Nephron progenitor cell (in vitro differentiated cells): ENCODE measurements around the gene SLC22A6.

Source experiments
- DNase-seq: peaks from one replicate; pipeline ENCODE4 v3.0.0; 2021
- H3K27ac Mint-ChIP-seq: 2 replicates; pipeline ENCODE4 v1.8.0; 2021; ENCODE audit warnings: mild to moderate bottlenecking, moderate library complexity, mixed read lengths
- H3K27me3 Mint-ChIP-seq: 2 replicates; pipeline ENCODE4 v1.8.0; 2021; ENCODE audit warnings: mild to moderate bottlenecking, low read depth, mixed read lengths; ENCODE audit not compliant: poor library complexity
- H3K36me3 Mint-ChIP-seq: 2 replicates; pipeline ENCODE4 v1.8.0; 2021; ENCODE audit warnings: low read depth, mixed read lengths
- H3K4me1 Mint-ChIP-seq: 2 replicates; pipeline ENCODE4 v1.8.0; 2021; ENCODE audit warnings: mixed read lengths
- H3K4me3 Mint-ChIP-seq: 2 replicates; pipeline ENCODE4 v1.8.0; 2021; ENCODE audit warnings: mild to moderate bottlenecking, moderate library complexity, mixed read lengths
- H3K9me3 Mint-ChIP-seq: 2 replicates; pipeline ENCODE4 v1.8.0; 2021; ENCODE audit warnings: mild to moderate bottlenecking, moderate library complexity, mixed read lengths
- CTCF ChIP-seq: fragments of 200-600 bp; sonication (generic); IDR thresholded peaks from 2 replicates; pipeline ENCODE4 v1.5.0; 2021; ENCODE audit warnings: antibody characterized with exemption

The SLC22A6 gene

DNA sequence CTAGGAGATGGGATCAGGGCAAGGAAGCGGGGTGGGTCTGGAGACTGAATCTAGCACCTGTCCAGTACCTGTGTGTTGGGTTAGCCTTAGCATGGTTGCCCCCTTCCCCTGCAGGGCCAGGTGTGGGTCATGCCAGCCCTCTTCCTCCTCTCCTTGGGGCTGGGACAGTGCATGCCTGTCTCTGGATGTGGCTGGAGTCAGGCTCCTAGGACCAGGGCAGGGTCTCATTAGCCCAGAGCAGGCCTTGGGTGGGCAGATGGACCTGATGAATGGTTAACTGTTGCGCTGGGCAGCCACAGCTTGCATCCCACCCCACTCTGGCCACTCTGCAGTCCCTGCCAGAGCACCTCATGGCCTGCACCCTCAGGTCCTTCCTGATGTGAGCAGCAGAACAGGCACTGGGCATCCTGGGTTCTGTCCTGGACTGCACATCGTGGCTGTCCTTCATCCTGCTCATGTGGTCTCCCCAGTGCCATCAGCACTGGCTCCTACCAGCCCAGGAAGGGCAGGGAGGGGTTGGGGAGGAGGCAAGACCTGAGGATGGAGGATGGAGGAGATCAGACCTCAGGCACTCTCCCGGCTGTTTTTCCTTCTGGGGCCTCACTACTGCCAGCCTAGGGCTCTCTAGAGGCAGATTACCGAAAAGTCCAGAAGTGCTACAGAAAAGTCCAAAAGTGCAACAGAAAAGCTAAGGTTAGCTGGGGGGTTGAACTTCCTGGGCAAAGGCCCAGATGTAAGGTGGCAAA, 50.8 kb downstream of the SLC22A6 start:
- H3K27ac Mint-ChIP-seq, result no peak overlapping the region
- peaks cover 50% of the 10 kb centered on the region for H3K27me3 Mint-ChIP-seq
- H3K36me3 Mint-ChIP-seq, result no peaks in the 10 kb centered on the region
- no peak for DNase-seq
- no peak for TF ChIP-seq CTCF
- H3K9me3 Mint-ChIP-seq, result peaks cover 11% of the 10 kb centered on the region
- H3K4me3 Mint-ChIP-seq, result no peak overlapping the region
- H3K4me1 Mint-ChIP-seq, result peaks cover 18% of the 10 kb centered on the region

GRCh38 chr11:62933285-62933684, 51.5 kb downstream of the SLC22A6 start:
- peaks cover 57% of the 10 kb centered on the region for H3K27me3 Mint-ChIP-seq
- H3K4me1 Mint-ChIP-seq, result peaks cover 25% of the 10 kb centered on the region
- no peak overlapping the region for H3K27ac Mint-ChIP-seq
- no peak for DNase-seq
- H3K9me3 Mint-ChIP-seq, result peaks cover 7% of the 10 kb centered on the region
- no peak for TF ChIP-seq CTCF
- H3K36me3 Mint-ChIP-seq, result no peaks in the 10 kb centered on the region
- no peak overlapping the region for H3K4me3 Mint-ChIP-seq

GRCh38 chr11:62931499-62932278, 53.1 kb downstream of the SLC22A6 start:
- H3K27me3 Mint-ChIP-seq, result peaks cover 73% of the 10 kb centered on the region
- peaks cover 36% of the 10 kb centered on the region for H3K4me1 Mint-ChIP-seq
- H3K9me3 Mint-ChIP-seq, result no peaks in the 10 kb centered on the region
- no peak for DNase-seq
- H3K4me3 Mint-ChIP-seq, result no peak overlapping the region
- H3K27ac Mint-ChIP-seq, result no peak overlapping the region
- no peaks in the 10 kb centered on the region for H3K36me3 Mint-ChIP-seq
- no peak for TF ChIP-seq CTCF

DNA sequence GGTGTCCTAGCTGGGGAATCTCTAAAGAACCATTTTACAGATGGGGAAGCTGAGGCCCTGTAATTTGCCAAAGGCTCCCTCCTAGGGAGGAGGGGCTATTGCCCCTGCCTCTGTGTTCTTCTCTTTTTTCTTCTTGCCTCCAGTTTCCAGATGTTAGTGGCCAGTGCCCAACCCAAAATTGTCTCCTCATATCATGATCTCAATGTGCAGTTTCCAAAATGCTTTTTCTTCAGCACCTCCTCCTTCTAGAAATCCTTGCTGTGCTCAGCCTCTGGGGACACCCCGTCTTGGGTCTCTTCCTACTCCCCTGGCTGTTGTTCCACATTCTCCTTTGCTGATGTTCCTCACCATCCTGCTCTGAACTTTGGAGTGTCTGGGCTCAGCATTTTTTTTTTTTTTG, 54.1 kb downstream of the SLC22A6 start:
- H3K36me3 Mint-ChIP-seq, result no peaks in the 10 kb centered on the region
- peaks cover 79% of the 10 kb centered on the region for H3K27me3 Mint-ChIP-seq
- peaks cover 43% of the 10 kb centered on the region for H3K4me1 Mint-ChIP-seq
- no peak overlapping the region for H3K27ac Mint-ChIP-seq
- no peak overlapping the region for H3K4me3 Mint-ChIP-seq
- no peak for DNase-seq
- no peak for TF ChIP-seq CTCF
- peaks cover 1% of the 10 kb centered on the region for H3K9me3 Mint-ChIP-seq

- Mint-ChIP-seq H3K4me1 (peaks cover 48% of the 10 kb centered on the region), H3K27ac (no peak overlapping the region), H3K4me3 (no peak overlapping the region), H3K27me3 (peaks cover 80% of the 10 kb centered on the region), H3K9me3 (peaks cover 6% of the 10 kb centered on the region), H3K36me3 (no peaks in the 10 kb centered on the region)
- no peak for TF ChIP-seq CTCF
- DNase-seq, result no peak
Measured at GRCh38 chr11:62930157-62930556, 54.6 kb downstream of the SLC22A6 start.
